ENCODE results near the gene PRR5L. TPM values are rescaled to one million over a fixed set of nuclear protein-coding genes. Genes with fewer than 3 reads are reported as not detected.
"Not testable (repeated sequence)": the region's sequence is repeated elsewhere in the genome, so short reads cannot be mapped to it uniquely, and the experiment has no call there.

Gene PRR5L
- total RNA-seq, 4 donors from 2014 or later = 1.1 to 3.4 (median 1.7) TPM

DNA sequence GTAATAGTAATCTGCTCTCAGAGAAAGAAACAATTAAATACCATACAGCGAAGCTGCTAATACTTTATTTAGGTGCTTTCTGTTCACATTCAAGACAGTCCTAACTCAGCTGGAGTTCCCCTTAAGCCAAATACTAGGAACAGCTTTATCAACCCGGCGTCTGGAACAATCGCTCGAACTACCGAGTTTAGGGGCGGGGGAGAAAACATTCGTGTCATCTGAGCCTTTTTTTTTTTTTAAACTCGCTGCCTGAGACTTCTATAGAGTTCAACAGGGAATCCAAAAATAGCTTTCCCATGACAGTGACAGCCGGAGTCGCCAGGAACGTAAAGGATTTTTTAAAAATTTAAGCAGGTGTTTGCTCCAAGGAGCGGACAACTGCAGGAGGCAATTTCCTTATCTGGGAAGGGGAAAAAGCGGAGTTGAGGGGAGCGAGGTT is 213.1 kb downstream of the PRR5L start:
- DNase-seq (ENCODE audit: low spot score in 2 of 2) = no peak
- intact Hi-C loops (cut with DNase I; ENCODE audit: low total_unique reads) = loop anchor here (5.0 kb wide), 1 partner anchor 537 kb away; no protein-coding TSS in a partner anchor
- WGBS, 2 donors = 0% methylated on average over 15 of the region's 15 CpGs
- no peak for TF ChIP-seq POLR2A (IDR thresholded peaks at IDR 0.05)
- TF ChIP-seq, protein P1, sequence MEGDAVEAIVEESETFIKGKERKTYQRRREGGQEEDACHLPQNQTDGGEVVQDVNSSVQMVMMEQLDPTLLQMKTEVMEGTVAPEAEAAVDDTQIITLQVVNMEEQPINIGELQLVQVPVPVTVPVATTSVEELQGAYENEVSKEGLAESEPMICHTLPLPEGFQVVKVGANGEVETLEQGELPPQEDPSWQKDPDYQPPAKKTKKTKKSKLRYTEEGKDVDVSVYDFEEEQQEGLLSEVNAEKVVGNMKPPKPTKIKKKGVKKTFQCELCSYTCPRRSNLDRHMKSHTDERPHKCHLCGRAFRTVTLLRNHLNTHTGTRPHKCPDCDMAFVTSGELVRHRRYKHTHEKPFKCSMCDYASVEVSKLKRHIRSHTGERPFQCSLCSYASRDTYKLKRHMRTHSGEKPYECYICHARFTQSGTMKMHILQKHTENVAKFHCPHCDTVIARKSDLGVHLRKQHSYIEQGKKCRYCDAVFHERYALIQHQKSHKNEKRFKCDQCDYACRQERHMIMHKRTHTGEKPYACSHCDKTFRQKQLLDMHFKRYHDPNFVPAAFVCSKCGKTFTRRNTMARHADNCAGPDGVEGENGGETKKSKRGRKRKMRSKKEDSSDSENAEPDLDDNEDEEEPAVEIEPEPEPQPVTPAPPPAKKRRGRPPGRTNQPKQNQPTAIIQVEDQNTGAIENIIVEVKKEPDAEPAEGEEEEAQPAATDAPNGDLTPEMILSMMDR (IDR thresholded peaks at IDR 0.05) = no peak
- H3K4me3 ChIP-seq (ENCODE audit: low read depth, poor library complexity, severe bottlenecking) = peak overlapping the region; percentile 96

DNA sequence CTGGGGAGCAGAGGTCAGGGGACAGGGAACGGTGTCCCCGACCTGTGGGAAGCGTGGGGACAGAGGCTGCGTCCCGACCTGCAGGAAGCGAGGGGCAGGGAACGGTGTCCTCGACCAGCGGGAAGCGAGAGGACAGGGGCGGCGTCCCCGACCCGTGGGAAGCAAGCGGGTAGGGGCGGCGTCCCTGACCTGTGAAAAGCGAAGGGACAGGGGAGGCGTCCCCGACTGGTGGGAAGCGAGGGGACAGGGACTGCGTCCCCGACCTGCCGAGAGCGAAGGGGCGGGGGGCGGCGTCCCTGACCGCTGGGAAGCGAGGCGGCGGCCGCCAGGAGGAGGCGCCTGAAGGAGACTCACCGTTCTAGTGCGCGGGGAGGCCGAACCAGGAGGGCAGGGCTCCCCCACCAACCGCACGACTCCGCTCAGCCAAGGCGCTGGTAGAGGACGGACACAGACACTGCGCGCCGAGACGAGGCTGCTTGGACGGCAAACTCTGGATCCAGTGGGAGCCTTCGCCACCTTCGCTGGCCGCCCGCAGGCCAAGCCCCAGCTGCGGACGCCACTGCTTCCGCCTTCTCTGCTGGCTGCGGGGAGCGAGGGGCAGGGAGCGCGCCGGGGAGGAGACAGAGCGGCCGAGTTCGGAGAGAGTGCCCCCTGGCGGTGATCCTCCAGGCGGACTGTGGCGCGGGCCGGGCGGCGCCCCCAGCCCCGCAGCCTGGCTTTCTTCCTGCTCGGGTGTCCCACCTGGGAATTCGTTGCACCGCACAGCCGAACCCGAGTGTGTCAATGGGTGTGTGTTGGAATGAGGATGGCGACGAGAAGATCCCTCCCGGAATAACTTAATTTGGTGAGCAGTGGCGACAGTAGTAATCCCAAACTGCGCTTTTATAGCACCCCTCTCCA is 213.9 kb downstream of the PRR5L start, which contains the start of gene TRAF6:
TSS of gene TRAF6 (minus strand) at position 579 of the 900 bp plus-strand sequence. CDS start 8,757 bp downstream, outside the sequence.
- TF ChIP-seq POLR2A (IDR thresholded peaks at IDR 0.05) = no peak
- TF ChIP-seq, protein P1 (IDR thresholded peaks at IDR 0.05) = peak in 1 of 3 donors; percentile 75
- 0% methylated on average over 44 to 67 of the region's 81 CpGs for WGBS, 2 donors
- peak; percentile 79 to 97 for DNase-seq (ENCODE audit: low spot score in 2 of 2)
- H3K4me3 ChIP-seq (ENCODE audit: low read depth, poor library complexity, severe bottlenecking) = peak within 1 kb of the TSS; percentile 96
- intact Hi-C loops (cut with DNase I; ENCODE audit: low total_unique reads) = loop anchor here (5.0 kb wide), 1 partner anchor 538 kb away; no protein-coding TSS in a partner anchor

DNA sequence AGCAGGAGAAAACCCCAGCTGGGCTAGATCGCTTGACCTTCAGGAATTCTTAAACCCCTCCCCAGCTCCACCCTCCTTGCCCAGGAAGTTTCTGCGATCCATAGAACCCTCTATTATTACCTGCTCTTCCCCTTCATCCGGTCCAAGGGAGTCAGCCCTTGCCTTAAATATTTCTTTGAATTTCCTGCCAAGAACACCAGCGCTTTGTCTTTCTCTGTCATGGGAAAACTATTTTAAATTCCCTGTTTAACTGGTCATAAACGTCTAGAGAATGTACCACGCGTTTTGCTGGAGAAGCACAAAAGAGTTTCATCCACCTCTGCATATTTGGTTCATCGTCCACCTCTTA is 214.5 kb downstream of the PRR5L start:
- TF ChIP-seq, protein P1 (IDR thresholded peaks at IDR 0.05) = no peak
- 3 to 5% methylated on average over 8 of the region's 8 CpGs for WGBS, 2 donors
- DNase-seq (ENCODE audit: low spot score in 2 of 2) = no peak
- intact Hi-C loops (cut with DNase I; ENCODE audit: low total_unique reads) = no loop called here
- H3K4me3 ChIP-seq (ENCODE audit: low read depth, poor library complexity, severe bottlenecking) = peak overlapping the region; percentile 96

DNA sequence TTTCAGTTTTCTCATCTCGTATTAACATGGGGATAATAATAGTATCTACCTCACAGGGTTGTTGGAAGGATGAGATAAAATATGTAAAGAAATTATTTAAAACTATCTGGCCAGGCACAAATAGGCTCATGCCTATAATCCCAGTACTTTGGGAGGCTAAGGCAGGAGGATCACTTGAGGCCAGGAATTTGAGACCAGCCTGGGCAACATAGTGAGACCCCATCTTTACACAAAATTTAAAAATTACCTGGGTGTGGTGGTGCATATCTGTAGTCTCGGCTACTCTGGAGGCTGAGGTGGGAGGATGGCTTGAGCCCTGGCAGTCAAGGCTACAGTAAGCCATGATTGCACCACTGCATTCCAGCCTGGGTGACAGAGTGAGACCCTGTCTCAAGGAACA is 215.0 kb downstream of the PRR5L start:
- 55 to 68% methylated on average over 2 of the region's 2 CpGs for WGBS, 2 donors
- intact Hi-C loops (cut with DNase I; ENCODE audit: low total_unique reads); DNase-seq (ENCODE audit: low spot score in 2 of 2); H3K4me3 ChIP-seq (ENCODE audit: low read depth, poor library complexity, severe bottlenecking): not testable (repeated sequence)

DNA sequence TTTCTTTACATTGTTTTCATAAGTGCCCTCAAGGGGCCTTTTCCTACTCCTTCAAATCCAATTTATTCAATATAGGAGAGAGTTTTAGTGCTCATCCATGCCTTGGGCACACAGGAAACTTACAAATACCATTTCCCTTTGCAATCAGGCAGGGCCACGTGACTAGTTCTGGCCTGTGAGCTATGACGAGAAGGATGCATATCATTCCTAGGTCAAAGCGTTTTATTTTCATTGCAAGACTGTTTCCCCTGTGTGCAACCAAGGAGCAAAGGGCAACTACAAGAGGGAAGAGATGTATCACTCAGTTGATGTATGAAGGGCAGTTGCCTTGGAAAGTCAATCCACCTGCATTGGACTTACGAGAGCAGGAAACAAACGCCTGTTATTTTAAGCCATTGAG is 215.9 kb downstream of the PRR5L start:
- intact Hi-C loops (cut with DNase I; ENCODE audit: low total_unique reads) = no loop called here
- H3K4me3 ChIP-seq (ENCODE audit: low read depth, poor library complexity, severe bottlenecking) = no peak overlapping the region
- 67 to 76% methylated on average over 5 of the region's 5 CpGs for WGBS, 2 donors
- DNase-seq (ENCODE audit: low spot score in 2 of 2) = no peak
- TF ChIP-seq, protein P1 (IDR thresholded peaks at IDR 0.05) = no peak
- no peak for TF ChIP-seq POLR2A (IDR thresholded peaks at IDR 0.05)

DNA sequence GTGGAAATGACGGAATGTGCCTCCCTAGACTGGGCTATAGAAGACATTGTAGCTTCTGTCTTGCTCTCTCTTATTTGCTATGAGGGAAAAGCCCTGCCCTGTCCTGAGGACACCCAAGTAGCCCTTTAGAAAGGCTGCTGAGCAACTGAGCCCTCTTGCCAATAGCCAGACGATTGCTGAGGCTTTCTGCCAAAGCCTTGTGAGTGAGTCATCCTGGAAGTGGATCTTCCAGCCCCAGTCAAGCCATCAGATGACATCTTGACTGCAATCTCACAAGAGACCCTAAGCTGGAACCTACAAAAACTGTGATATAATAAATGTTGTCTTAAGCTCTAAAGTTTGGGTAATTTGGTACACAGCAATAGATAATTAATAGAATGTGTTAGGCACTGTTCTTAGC is 217.9 kb downstream of the PRR5L start:
- TF ChIP-seq, protein P1 (IDR thresholded peaks at IDR 0.05) = no peak
- no peak for TF ChIP-seq POLR2A (IDR thresholded peaks at IDR 0.05)
- intact Hi-C loops (cut with DNase I; ENCODE audit: low total_unique reads) = no loop called here
- no peak for DNase-seq (ENCODE audit: low spot score in 2 of 2)
- WGBS, 2 donors = 47 to 53% methylated on average over 2 of the region's 2 CpGs
- H3K4me3 ChIP-seq (ENCODE audit: low read depth, poor library complexity, severe bottlenecking) = no peak overlapping the region
